Measurements from ENCODE around the gene DNAH6.
"Not testable (repeated sequence)": the region's sequence is repeated elsewhere in the genome, so short reads cannot be mapped to it uniquely, and the experiment has no call there.

DNA sequence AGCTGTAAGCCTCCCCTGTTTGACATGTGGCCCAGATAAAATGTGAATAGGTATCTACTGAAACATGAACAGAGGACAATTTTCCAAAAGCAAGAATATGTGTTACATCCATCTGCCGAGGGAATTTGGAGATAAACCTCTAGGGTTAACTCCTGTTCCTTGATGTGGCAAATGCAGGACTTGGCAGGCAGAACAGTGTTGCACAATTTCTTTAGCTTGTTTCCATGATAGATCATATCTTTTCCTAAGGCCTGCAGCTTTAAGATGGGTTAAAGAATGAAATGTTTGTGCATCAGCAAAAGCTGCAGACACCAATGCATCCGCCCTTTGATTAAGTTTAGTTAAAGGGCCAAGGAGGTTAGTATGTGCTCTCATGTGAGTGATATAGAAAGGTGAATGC is 43.9 kb upstream of the DNAH6 start:
- not testable (repeated sequence) for TF ChIP-seq CTCF, POLR2A (IDR thresholded peaks at IDR 0.05)

Data from heart left ventricle (tissue), 13 donors.